ENCODE results near the gene C12orf57.

DNA sequence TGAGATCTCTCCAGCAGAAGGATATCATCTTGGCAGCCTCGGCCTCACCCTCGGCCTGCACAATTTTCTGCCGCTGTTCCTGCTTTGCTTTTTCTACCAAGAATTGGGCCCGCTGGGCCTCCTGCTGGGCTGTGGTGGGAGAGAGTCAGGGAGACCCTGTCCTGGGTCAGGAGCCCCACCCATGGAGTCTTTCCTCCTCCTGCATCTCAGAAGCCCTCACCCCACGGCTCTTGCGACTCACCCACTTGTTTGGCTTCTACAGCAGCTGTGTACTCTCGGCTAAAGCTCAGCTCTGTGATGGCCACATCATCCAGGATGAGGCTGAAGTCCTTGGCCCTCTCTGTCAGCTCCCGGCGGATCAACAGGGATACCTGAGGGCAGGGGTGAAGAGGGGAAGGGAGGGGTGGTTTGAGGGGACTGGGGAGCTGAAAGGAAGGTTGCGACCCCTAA lies 23.9 kb downstream of the C12orf57 start:
- TF ChIP-seq CTCF (conservative IDR thresholded peaks at IDR 0.05): no peak
- TF ChIP-seq ZFX (IDR thresholded peaks at IDR 0.05): no peak
